Measurements from ENCODE around the gene EVI5L. TPM values are rescaled to one million over a fixed set of nuclear protein-coding genes. Genes with fewer than 3 reads are reported as not detected.

Gene EVI5L
- total RNA-seq, 1 donor from 2014 or later = 17.2 TPM

DNA sequence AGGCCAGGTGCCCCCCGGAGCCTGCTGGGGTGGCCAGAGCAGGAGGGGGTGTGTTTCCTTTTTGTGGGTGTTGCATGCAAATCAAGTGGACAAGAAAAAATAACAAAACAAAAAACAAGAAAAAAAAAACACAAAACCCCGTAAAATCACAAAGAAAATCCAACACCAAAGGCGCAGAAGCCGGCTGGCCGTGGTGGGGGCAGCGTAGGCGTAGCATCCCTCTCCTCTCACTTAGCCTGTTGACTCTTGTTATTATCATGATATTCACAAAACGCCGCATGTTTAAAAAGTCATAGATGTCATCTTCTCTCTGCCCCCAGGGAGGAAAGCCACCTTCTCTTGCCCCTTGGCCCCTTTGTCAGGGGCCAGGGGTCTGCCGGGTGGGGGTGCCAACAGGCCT is 83.6 kb downstream of the EVI5L start:
- intact Hi-C loops (cut with DNase I) = loop anchor here (10.0 kb wide), 1 partner anchor 91 kb away; the partner anchor contains the start of gene ELAVL1
- Histone ChIP-seq H3K9me3 (no peaks in the 10 kb centered on the region), H3K4me3 (no peak overlapping the region), H3K27ac (no peak overlapping the region), H3K36me3 (peaks cover 0 to 41% of the 10 kb centered on the region in 2 donors), H3K4me1 (peaks cover 31% of the 10 kb centered on the region), H3K27me3 (no peaks in the 10 kb centered on the region)
- no peak for DNase-seq (ENCODE audit: extremely low spot score in 2 of 2)
- TF ChIP-seq POLR2A (IDR thresholded peaks at IDR 0.05) = no peak
- TF ChIP-seq POLR2AphosphoS5 (IDR thresholded peaks at IDR 0.05; ENCODE audit: insufficient read depth in 1 of 2, low read depth in 1 of 2) = no peak
- TF ChIP-seq CTCF (IDR thresholded peaks at IDR 0.05) = no peak

DNA sequence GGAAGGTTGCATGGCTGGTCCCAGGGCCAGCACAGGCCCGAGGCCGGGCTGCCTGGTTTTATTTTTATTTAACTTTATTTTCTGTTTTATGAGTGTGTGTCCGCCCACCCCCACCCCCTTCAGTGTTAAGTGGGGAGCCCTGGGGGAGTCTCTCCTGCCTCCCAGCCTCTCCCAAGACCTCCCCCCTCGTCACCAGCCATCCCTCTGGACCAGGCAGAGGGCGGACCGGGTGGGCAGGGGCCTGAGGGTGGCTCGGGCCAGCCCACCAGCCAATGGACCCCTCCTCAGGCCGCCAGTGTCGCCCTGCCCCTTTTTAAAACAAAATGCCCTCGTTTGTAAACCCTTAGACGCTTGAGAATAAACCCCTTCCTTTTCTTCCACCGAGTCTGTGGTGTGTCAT is 84.1 kb downstream of the EVI5L start:
- H3K27me3 ChIP-seq = no peaks in the 10 kb centered on the region
- H3K4me3 ChIP-seq = no peak overlapping the region
- intact Hi-C loops (cut with DNase I) = loop anchor here (10.0 kb wide), 1 partner anchor 91 kb away; the partner anchor contains the start of gene ELAVL1
- H3K27ac ChIP-seq = no peak overlapping the region
- no peak for DNase-seq (ENCODE audit: extremely low spot score in 2 of 2)
- TF ChIP-seq POLR2AphosphoS5 (IDR thresholded peaks at IDR 0.05; ENCODE audit: insufficient read depth in 1 of 2, low read depth in 1 of 2) (no peak), CTCF (IDR thresholded peaks at IDR 0.05) (no peak), POLR2A (IDR thresholded peaks at IDR 0.05) (no peak)
- H3K9me3 ChIP-seq = no peaks in the 10 kb centered on the region
- H3K36me3 ChIP-seq = peaks cover 0 to 41% of the 10 kb centered on the region in 2 donors
- peaks cover 36% of the 10 kb centered on the region for H3K4me1 ChIP-seq

Other genes with a start within 250 kb of the EVI5L start
- 12.8 TPM for gene CAMSAP3, start 234.4 kb upstream of the EVI5L start, total RNA-seq
- gene XAB2, start 200.7 kb upstream of the EVI5L start, total RNA-seq = 44.0 TPM
- 16.7 TPM for gene PET100, start 200.4 kb upstream of the EVI5L start, total RNA-seq
- not detected for gene PCP2, start 196.5 kb upstream of the EVI5L start, total RNA-seq
- gene STXBP2, start 193.1 kb upstream of the EVI5L start, total RNA-seq = 64.3 TPM
- gene RETN, start 161.2 kb upstream of the EVI5L start, total RNA-seq = not detected
- gene MCEMP1, start 153.1 kb upstream of the EVI5L start, total RNA-seq = not detected
- 87.2 TPM for gene TRAPPC5, start 149.4 kb upstream of the EVI5L start, total RNA-seq
- not detected for gene FCER2, start 128.1 kb upstream of the EVI5L start, total RNA-seq
- 0.98 TPM for gene CLEC4G, start 98.1 kb upstream of the EVI5L start, total RNA-seq
- 8.8 TPM for gene CD209, start 82.7 kb upstream of the EVI5L start, total RNA-seq
- not detected for gene CLEC4M, start 67.0 kb upstream of the EVI5L start, total RNA-seq
- not detected for gene PRR36, start 44.2 kb downstream of the EVI5L start, total RNA-seq
- gene LRRC8E, start 58.3 kb downstream of the EVI5L start, total RNA-seq = 6.6 TPM
- gene MAP2K7, start 73.7 kb downstream of the EVI5L start, total RNA-seq = 26.8 TPM
- 1.5 TPM for gene TGFBR3L, start 84.6 kb downstream of the EVI5L start, total RNA-seq
- gene SNAPC2, start 90.1 kb downstream of the EVI5L start, total RNA-seq = 17.4 TPM
- 14.2 TPM for gene CTXN1, start 95.9 kb downstream of the EVI5L start, total RNA-seq
- gene TIMM44, start 113.4 kb downstream of the EVI5L start, total RNA-seq = 76.1 TPM
- gene ELAVL1, start 175.4 kb downstream of the EVI5L start, total RNA-seq = 40.5 TPM
- not detected for gene CCL25, start 222.5 kb downstream of the EVI5L start, total RNA-seq